ENCODE results near the gene SH3RF2. TPM values are rescaled to one million over a fixed set of nuclear protein-coding genes. Genes with fewer than 3 reads are reported as not detected.
"Not testable (repeated sequence)": the region's sequence is repeated elsewhere in the genome, so short reads cannot be mapped to it uniquely, and the experiment has no call there.

Gene SH3RF2
- total RNA-seq, 1 donor from 2014 or later: 50.6 TPM

GRCh38 chr5:145948921-145949320 lies 12.5 kb downstream of the SH3RF2 start:
- H3K27me3 ChIP-seq: no peaks in the 10 kb centered on the region
- intact Hi-C loops (cut with DNase I): no loop called here
- H3K9me3 ChIP-seq: no peaks in the 10 kb centered on the region
- no peak for DNase-seq (ENCODE audit: low spot score in 2 of 2)
- no peak overlapping the region for H3K27ac ChIP-seq
- H3K4me3 ChIP-seq: no peak overlapping the region
- TF ChIP-seq CTCF (IDR thresholded peaks at IDR 0.05): no peak
- no peaks in the 10 kb centered on the region for H3K36me3 ChIP-seq
- peaks cover 0 to 3% of the 10 kb centered on the region in 2 donors for H3K4me1 ChIP-seq

- Histone ChIP-seq H3K27me3 (no peaks in the 10 kb centered on the region), H3K4me3 (no peak overlapping the region), H3K9me3 (no peaks in the 10 kb centered on the region), H3K4me1 (peaks cover 0 to 1% of the 10 kb centered on the region in 2 donors), H3K36me3 (no peaks in the 10 kb centered on the region), H3K27ac (no peak overlapping the region)
- TF ChIP-seq CTCF (IDR thresholded peaks at IDR 0.05): no peak
- intact Hi-C loops (cut with DNase I): no loop called here
- no peak for DNase-seq (ENCODE audit: low spot score in 2 of 2)
Observed at GRCh38 chr5:145949474-145949873, 13.1 kb downstream of the SH3RF2 start.

- no peaks in the 10 kb centered on the region for H3K27me3 ChIP-seq
- no peak for DNase-seq (ENCODE audit: low spot score in 2 of 2)
- H3K36me3 ChIP-seq: no peaks in the 10 kb centered on the region
- H3K4me3 ChIP-seq: no peak overlapping the region
- no peak overlapping the region for H3K27ac ChIP-seq
- intact Hi-C loops (cut with DNase I): no loop called here
- H3K9me3 ChIP-seq: no peaks in the 10 kb centered on the region
- no peak for TF ChIP-seq CTCF (IDR thresholded peaks at IDR 0.05)
- H3K4me1 ChIP-seq: no peaks in the 10 kb centered on the region
Observed at GRCh38 chr5:145951071-145951470, 14.7 kb downstream of the SH3RF2 start.

- H3K4me1 ChIP-seq: no peaks in the 10 kb centered on the region
- no peaks in the 10 kb centered on the region for H3K36me3 ChIP-seq
- intact Hi-C loops (cut with DNase I): no loop called here
- DNase-seq (ENCODE audit: low spot score in 2 of 2): no peak
- no peaks in the 10 kb centered on the region for H3K27me3 ChIP-seq
- no peaks in the 10 kb centered on the region for H3K9me3 ChIP-seq
- no peak overlapping the region for H3K27ac ChIP-seq
- H3K4me3 ChIP-seq: no peak overlapping the region
- no peak for TF ChIP-seq CTCF (IDR thresholded peaks at IDR 0.05)
Observed at GRCh38 chr5:145953202-145953601, 16.8 kb downstream of the SH3RF2 start.

- H3K27ac ChIP-seq; H3K4me3 ChIP-seq; H3K27me3 ChIP-seq; H3K36me3 ChIP-seq; H3K4me1 ChIP-seq; intact Hi-C loops (cut with DNase I); DNase-seq (ENCODE audit: low spot score in 2 of 2); H3K9me3 ChIP-seq: not testable (repeated sequence)
Observed at GRCh38 chr5:145954140-145954539, 17.8 kb downstream of the SH3RF2 start.

GRCh38 chr5:145957388-145957787 lies 21.0 kb downstream of the SH3RF2 start:
- Histone ChIP-seq H3K27me3 (no peaks in the 10 kb centered on the region), H3K4me1 (peaks cover 0 to 3% of the 10 kb centered on the region in 2 donors), H3K36me3 (no peaks in the 10 kb centered on the region), H3K4me3 (no peak overlapping the region), H3K9me3 (no peaks in the 10 kb centered on the region), H3K27ac (no peak overlapping the region)
- no peak for DNase-seq (ENCODE audit: low spot score in 2 of 2)
- intact Hi-C loops (cut with DNase I): no loop called here
- TF ChIP-seq CTCF (IDR thresholded peaks at IDR 0.05): no peak
